Central memory CD4-positive, alpha-beta T cell (primary cell): ENCODE results near the gene FBXO2.
"Not testable (repeated sequence)": the region's sequence is repeated elsewhere in the genome, so short reads cannot be mapped to it uniquely, and the experiment has no call there.

Experiments used
- DNase-seq: peaks from one replicate; pipeline ENCODE4 v3.0.0; 2022

Gene FBXO2

DNA sequence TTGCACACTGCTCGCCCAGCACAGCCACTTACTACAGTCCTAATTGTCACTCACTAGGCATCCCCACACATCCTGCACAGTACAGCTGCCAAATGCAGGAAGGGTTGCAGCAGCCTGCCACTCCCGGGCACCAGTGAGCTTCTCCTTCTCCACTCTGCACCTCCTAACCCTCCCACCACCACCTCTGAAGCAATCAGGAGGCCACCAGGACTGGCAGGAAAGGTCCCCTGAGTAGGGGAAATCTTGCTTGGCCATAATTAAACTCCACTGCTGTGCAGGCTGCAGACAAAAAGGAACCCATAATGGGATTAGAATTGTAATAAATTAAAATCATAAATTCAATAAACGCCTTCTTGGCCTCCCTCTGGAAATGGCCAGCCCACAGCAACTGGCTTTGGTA is 31.8 kb downstream of the FBXO2 start:
- DNase-seq = no peak

DNA sequence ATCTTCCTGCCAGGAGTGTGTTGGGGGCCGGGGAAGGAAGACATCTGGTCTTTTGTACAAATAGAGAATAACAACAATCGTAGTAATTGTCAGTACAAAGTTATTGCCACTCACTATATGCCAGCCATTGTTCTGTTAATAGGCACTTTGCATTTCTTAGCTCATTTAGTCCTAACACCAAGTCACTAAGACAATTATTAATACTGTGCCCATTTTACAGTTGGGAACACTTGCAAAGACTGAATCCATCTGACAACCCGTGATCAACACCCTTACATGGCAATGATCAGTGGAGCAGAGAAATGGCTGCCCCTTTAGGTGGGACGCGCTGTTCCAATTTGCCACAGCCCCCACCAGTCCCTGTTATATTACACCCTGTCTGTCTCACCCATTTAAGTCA is 33.3 kb downstream of the FBXO2 start:
- no peak for DNase-seq

DNA sequence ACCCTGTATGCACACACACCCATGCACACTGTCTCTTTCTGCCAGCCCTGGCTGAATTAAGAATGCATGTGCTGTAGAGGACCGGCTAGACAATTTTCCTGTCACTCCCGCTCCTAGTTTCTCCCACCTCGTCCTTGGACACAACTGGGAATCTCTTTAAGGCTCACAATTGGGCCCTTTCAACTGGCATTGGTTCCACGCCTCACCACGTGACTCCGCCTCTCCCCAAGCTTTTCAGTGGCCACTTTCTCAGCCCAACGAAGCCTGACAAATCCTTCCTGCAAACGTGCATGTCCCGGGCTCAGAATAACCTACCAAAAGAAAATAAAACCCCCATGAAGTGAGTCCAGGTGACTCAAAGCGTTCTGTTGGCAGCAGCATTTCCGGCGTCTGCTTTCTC is 33.8 kb downstream of the FBXO2 start:
- DNase-seq = no peak

DNA sequence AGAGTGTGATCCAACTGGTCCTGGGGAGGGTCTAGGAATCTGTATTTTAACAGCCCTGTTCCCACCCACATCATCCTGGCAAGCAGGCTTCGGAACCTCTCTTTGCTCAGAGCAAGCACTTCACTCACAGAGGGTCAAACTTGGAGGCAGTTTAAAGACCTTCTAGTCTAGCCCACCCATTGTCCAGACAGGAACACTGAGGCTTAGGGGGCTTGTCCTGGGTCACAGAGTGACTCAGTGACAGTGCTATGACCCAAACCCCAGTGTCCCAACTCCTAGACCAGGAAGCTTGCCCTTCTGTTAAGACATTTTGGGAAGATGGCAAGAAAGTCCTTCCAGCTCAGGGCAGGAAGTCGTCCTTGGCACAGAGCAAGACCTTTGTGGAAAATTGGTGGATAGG is 36.5 kb downstream of the FBXO2 start:
- DNase-seq = no peak

DNA sequence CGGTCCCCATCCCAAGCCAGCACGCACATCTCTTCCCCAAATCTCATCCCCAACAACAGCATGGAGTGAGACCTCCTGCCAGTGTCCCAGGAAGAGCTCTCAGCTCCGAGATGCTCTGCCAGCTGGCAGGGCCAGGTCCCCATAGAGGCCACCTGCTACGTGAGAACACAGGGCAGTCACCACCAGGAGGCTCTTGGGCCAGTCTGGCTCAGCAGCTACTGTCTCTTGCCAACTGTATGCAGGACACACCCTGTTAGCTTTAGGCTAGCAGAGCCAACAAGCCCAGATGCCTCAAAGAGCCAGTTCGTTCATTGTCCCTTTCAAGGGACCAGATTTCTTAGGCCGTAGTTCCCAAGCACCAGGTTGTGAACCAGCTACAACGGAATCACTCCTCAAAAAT is 36.9 kb downstream of the FBXO2 start:
- no peak for DNase-seq

DNA sequence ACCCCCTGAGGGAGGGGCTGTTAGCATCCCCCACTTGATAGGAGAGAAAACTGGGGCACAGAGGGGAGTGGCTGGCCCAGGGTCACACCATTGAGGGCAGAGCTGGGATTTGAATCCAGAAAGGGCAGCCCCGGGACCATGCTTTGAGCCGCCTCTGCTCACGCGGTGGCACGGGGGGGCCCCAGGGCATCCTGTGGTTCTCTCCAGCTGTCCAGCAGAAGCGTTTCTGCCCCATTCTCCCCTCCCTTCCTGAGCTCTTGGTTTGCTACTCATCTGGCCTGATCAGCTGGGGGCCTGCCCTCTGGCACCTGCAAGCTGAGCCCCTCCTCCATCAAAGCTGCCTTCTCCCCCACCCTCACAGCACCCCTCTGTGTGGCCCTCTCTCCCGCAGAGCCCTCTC is 37.5 kb downstream of the FBXO2 start:
- no peak for DNase-seq

DNA sequence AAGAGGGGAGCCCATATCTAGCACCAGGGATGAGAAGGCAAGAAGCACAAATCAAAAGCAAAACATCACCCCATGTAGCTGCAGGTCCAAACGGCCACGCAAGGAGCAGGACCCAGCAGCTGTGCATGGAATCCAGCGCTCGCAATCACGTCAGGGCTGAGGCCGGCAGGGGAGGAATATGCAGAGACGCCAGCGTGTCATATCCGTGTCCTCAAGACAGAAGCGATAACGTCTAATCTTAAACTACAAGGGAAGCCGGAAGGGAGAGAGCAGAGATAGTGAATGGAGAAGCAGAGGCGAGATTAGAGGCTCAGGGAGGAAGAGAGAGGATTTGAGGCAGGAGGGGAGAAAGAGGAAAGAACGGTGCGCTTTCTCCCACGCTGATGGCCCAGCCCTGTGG is 39.1 kb downstream of the FBXO2 start:
- no peak for DNase-seq

DNA sequence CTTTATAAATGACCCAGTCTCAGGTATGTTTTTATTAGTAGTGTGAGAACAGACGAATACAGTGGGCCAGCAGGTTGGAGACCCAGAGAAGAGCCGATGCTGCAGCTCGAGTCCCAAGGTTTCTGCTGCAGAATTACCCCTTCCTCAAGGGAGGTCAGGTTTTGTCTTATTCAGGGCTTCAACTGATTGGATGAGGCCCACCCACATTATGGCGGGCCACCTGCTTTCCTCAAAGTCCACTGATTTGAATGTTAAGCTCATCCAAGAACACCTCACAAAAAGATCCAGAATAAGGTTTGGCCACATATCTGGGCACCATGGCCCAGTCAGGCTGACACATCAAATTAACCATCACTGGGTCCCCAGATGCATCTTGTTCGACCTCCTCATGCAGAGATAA is 40.9 kb downstream of the FBXO2 start:
- no peak for DNase-seq

DNA sequence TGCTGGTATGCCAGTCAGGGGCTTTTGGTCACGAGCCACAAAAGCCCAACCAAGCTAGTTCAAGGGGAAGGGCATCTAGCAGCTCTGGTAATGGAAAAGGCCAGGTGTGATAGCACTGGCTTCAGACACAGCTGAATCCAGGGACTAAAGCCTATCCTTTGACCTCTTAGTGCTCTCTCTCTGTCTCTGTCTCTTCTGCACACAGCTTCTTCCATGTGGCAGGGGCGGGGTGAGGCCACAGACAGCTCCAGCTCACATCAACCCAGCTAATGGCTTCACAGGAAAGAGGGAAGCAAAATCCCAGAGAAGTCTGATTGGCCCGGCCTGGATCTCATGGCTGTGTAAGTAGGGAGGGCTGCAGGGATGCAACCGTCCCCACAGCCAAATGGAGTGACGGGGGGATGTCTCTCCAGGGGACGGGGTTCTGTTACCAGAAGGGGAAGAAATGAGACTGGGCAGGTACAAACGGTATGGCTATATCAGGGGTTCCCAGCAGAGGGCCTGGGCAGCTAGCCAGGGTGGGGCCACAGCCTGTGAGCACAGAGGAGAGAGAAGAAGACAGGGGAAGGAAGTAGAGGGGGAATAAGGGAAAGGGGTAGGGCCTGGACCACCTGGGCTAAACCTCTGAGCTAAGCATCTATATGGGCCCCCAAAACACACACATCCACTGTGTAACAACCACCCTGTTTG is 42.4 kb downstream of the FBXO2 start:
- no peak for DNase-seq

DNA sequence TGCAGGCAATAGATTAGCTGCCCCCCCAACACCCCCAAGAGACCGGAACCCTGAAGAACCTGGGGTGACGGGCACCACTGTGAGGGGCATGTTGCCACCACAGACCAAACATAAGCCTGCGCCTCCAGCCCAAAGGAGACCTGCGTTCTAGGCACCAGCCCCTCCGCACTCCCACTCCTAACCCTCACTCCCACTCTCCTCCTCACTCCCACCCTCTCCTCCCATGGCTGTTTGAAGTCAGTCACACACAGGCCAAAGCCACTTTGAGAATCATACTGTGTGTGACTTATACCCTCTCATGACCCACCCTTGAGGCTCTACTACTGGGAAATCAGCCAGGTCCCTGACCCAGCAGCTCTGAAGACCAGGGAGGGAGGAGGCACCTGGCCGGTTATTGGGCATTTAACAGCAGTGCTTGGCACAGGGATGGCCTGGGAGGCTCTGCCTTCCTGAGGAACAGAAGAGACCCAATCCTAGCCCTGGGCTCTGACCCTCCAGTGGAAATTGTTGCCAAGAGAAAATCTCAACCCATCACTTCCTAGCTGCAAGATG is 43.5 kb downstream of the FBXO2 start:
- no peak for DNase-seq

DNA sequence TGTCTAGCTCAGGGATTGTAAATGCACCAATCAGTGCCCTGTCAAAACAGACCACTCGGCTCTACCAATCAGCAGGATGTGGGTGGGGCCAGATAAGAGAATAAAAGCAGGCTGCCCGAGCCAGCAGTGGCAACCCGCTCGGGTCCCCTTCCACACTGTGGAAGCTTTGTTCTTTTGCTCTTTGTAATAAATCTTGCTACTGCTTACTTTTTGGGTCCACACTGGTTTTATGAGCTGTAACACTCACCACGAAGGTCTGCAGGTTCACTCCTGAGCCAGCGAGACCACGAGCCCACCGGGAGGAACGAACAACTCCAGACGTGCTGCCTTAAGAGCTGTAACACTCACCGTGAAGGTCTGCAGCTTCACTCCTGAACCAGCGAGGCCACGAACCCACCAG is 44.9 kb downstream of the FBXO2 start:
- not testable (repeated sequence) for DNase-seq

DNA sequence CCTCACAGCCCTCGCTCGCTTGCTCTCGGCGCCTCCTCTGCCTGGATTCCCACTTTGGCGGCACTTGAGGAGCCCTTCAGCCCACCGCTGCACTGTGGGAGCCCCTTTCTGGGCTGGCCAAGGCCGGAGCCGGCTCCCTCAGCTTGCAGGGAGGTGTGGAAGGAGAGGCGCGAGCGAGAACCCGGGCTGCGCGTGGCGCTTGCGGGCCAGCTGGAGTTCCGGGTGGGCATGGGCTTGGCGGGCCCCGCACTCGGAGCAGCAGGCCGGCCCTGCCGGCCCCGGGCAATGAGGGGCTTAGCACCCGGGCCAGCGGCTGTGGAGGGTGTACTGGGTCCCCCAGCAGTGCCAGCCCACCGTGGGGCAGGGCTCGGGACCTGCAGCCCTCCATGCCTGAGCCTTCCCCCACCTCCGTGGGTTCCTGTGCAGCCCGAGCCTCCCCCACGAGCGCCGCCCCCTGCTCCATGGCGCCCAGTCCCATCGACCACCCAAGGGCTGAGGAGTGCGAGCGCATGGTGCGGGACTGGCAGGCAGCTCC is 45.6 kb downstream of the FBXO2 start:
- DNase-seq = not testable (repeated sequence)

DNA sequence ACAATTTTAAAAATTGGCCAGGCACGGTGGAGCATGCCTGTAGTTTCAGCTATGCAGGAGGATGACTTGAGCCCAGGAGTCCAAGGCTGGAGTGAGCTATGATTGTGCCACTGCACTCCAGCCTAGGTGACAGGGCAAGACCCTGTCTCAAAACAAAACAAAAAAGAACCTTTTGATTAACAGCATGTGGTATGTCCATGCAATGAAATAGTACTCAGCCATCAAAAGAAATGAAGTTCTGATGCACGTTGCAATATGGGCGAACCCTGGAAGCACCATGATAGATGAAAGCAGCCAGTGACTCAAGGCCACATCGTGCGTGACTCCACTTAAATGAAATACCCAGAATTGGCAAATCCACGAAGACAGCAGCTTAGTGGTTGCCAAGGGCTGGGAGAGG is 47.5 kb downstream of the FBXO2 start:
- no peak for DNase-seq

DNA sequence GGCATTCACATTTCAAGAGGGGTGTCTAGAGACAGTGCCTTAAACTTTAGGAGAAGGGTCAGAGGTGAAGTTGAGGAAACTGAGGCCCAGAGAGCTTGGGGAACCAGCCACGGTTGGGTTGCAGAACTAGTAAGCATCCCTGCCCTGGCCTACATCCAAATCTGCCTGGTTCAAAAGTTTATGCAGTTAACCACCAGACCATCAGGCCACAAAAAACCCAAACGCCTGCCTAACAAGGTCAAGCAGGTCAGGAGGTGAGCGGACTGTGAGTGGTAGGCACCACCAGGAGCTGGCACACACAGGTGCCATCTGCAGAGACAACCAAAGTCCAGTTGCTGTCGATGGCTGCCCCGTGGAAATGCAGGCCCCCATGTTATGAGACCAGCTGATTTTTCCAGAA is 51.2 kb downstream of the FBXO2 start:
- DNase-seq = no peak

DNA sequence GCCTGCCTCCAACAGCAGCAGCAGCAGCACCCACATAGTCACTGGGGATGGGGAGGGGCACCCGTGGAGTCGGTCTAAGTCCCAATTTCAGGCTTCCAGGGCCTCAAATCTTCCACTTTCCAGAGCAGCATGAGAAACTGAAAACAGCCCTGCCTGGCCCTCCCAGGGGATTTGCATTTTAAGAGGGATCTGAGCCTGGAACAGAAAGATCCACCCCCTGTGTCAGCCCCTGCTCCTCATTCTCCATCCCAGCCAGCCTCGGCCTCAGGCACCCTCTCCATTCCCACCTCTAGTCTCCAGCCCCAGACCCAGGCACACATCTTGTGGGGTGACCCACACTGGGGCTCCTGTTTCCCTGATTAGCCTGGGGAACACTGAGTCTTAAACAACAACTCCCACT is 51.8 kb downstream of the FBXO2 start:
- no peak for DNase-seq

DNA sequence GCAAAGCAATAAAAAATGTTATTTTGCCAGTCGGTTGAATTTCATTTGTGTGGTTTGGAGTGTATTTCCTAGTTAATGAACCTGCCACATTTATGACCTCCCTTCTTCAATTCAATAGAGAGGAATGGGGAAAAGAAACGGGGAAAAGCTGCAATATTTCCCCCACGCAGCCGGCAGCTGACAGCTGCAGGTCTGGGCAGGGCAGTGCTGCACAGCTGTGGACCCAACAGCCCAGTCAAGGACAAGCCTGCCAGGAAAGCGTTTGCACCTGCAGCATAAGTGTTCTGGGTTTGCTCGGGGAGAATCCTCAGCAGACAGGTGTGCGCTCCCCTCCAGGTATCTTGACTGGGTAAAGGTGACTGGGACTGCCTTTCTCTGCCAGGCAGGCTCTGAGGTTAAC is 53.4 kb downstream of the FBXO2 start:
- DNase-seq = no peak

DNA sequence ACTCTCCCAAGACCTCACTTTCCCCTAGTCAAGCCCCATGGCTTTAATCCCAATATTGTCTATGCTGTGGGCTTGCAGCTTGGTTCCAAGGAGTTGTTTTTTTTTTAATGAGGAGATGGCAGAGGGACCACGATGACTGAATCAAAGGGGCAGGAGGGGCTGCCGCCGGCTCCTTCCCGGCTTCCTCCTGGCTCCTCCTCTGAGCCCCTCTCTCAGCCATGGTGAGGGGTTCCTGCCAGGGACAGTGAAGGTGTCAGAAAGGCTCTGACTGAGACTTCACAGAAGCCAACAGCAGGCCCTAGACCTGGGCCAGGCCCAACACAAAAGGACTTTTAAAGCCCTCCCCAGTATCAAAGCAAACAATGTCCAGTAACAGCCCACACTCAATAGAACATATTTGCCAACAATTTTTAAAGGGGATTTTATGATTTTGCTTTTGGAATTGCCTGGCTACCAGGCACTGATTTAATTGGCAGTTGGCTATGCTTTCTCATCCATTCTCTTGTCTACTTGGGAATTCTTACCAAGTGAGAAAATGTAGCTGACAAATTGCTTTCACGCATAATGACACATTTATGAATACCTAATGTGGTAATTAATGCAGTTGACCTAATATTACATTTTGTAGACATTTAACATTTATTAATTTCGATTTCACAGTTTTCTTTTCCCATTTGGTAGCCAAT is 54.2 kb downstream of the FBXO2 start:
- no peak for DNase-seq

DNA sequence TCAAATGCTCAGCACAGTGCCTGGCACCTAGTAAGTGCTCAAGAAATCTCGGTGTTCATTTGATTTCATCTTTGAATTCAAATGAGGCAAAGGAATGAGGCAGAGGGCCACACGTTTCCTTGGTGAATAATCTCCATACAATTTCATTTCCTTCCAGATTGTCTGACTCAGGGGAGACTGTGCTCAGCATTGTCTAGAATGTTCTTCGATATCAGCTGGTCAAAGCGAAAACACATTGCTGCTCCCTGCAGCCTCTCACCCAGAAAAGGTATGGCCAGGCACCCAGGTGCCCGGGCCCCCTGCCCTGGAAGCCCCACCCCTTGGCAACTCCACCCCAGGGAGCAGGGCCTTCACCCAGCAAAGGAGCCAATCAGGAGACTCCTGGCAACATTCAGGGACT is 55.8 kb downstream of the FBXO2 start:
- no peak for DNase-seq
